RCC 7860 (cell line): ENCODE results near the gene DNAH1.

Source experiments
- DNase-seq: peaks from one replicate; pipeline ENCODE4 v3.0.0-alpha.2; 2015; ENCODE audit warnings: low spot score
- FAIRE-seq: peaks from 2 replicates; lab custom pipeline; 2012; peaks lifted over from hg19 to GRCh38; lab: Jason Lieb, UNC

The DNAH1 gene

DNA sequence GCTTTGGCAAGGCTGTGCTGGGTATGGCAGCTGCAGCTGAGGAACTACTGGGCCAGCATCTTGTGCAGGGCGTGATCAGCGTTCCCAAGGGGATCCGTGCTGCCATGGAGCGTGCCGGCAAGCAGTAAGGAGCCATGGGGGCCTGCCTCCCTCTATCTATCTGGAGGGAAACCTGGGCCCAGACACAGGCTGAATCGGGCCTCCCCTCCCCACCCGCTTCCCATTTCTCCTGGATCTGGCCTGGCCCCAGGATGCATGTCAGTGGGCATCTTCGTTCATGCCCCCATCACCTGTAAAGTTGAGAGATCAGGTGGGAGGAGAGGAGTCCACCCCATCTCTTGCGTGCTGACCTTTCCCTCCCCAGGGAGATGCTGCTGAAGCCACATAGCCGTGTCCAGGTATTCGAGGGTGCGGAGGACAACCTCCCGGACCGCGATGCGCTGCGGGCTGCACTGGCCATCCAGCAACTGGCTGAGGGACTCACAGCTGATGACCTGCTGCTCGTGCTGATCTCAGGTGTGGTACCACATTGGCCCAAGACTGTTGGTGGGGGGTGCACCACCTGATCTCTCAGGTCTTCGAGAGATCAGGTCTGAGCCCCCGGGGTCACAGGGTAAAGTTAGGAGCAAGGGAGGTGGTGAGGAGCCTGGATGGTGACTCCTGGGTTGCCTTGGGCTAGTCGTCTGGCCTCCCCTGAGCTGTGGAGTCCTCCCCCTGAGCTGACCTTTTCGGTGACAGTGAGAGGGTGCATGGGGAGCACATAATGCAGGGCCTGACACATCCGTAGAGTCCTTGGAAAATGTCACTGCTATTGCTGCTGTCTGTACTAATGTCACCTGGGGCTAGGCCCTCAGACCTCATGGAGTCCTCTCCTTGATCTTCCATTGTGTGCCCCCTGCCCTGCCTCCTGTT is 25.3 kb upstream of the DNAH1 start:
- FAIRE-seq (no peak), DNase-seq (no peak)

- DNase-seq, result no peak
These were observed 24.5 kb upstream of the DNAH1 start for GRCh38 chr3:52291508-52292181.

GRCh38 chr3:52292247-52293065 is 23.7 kb upstream of the DNAH1 start:
- DNase-seq (no peak), FAIRE-seq (no peak)

More at GRCh38 chr3:52291508-52292181, 24.5 kb upstream of the DNAH1 start:
- FAIRE-seq, result no peak

GRCh38 chr3:52293491-52294319 is 22.4 kb upstream of the DNAH1 start:
- DNase-seq, result no peak
- no peak for FAIRE-seq

- FAIRE-seq (no peak), DNase-seq (no peak)
These were observed 21.6 kb upstream of the DNAH1 start for GRCh38 chr3:52294320-52295150.

DNA sequence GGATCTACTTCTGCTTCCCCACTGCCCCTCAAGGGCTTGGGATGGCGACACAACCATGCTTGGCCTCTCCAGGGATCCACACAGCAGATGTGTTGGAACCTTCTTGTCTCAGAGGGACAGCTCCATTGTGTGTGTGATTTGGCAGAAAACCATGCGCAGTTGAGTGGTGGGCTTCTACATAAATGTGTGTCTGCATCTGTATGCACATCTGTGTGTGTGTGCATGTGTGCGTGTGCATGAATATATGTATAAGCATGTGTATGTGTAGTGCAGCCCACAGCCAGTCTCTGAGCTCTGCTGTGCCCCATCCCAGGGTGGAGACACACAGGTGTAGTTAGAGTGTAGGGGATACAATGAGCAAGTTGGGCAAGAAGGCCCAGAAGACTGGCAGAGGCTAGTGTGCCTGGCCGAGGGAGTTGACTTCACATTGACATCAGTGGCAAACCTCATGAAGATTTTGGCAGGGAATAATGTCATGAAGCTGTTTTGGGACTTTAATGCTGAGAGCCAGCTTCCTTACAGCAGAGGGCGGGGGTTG is 20.4 kb upstream of the DNAH1 start:
- no peak for DNase-seq
- no peak for FAIRE-seq

GRCh38 chr3:52297242-52298148 is 18.6 kb upstream of the DNAH1 start:
- no peak for FAIRE-seq

GRCh38 chr3:52298149-52299098 is 17.7 kb upstream of the DNAH1 start:
- DNase-seq, result no peak
- FAIRE-seq, result no peak

More at GRCh38 chr3:52297242-52298148, 18.6 kb upstream of the DNAH1 start:
- no peak for DNase-seq

- no peak for DNase-seq
- FAIRE-seq, result no peak
These were observed 16.8 kb upstream of the DNAH1 start for GRCh38 chr3:52299247-52299878.

- FAIRE-seq (no peak), DNase-seq (peak; percentile 26)
These were observed 16.1 kb upstream of the DNAH1 start for GRCh38 chr3:52299879-52300611.

DNA sequence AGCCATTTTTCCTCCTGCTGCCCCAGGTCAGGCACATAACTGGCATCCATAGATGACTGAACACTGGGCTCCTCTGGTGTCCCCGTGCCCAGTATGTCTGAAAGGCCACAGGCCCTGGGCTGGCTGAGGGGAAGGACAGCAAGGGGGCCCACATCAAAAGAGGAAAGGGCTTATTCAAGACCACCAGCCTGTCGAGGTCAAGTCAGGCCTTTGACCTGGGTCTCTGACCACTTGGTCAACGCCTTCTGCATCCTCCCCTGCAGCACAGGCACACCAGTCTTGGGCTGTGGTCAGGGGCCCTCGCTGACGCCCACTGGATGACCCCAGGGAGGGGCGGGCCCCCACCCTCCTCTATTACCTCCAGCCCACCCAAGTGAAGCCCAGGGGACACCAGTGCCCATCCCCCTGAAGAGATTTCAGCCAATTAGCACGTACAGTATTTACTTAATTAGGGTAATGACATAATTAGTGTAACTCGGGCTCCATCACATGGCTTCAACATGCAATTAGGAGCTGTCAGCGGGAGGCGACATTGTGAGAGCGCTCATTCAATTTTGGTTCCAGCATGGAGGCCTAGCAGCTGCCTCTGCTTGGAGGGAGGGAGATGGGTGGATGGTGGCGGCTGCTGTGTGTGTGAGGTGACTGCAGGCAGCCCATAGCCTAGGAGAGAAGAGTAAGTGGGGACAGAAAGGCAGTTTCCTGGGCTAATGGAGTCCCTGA is 13.5 kb upstream of the DNAH1 start:
- FAIRE-seq (no peak), DNase-seq (no peak)

DNA sequence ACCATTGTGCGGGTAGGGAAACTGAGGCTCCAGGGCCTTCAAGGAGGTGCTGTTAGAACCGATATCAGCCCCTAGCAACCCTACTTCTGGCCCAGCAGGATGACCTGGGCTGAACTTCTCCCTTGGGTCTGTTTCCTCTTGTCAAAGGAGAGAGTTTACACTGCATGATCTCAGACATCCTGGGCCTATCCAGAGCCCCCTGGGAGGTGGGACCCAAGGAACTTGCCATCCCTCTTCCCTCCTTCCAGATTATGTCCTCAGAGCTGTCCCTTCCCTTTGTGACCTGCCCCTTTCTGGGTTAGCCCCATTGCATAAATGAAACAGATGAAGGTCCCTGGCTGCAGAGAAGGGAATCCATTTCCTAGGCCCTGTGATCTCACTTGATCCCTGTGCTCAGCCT is 12.3 kb upstream of the DNAH1 start:
- FAIRE-seq, result no peak

GRCh38 chr3:52305926-52306325 is 10.2 kb upstream of the DNAH1 start:
- no peak for FAIRE-seq
- DNase-seq, result no peak

More for the DNA sequence above, 12.3 kb upstream of the DNAH1 start:
- DNase-seq, result no peak

- no peak for FAIRE-seq
These were observed 9.1 kb upstream of the DNAH1 start for GRCh38 chr3:52306978-52307377.

DNA sequence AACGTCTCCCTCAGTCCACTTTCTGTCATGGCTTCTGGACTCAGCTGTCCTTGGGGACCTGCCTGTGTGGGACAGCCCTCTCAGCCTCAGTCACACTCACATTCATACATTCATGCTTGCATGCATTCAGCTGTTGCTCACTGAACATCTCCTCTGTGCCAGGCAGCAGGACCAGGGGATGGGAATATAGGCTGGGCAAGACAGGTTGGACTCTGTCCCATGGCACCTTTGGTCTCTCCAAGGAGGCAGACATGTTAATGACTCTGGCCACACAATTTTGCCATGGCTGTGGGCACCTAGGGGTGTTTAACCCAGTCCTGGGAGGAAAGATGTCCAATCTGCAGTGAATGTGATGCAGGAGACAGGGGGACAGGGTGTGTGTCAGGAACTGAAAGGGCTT is 7.8 kb upstream of the DNAH1 start:
- DNase-seq (no peak), FAIRE-seq (no peak)

More at GRCh38 chr3:52306978-52307377, 9.1 kb upstream of the DNAH1 start:
- DNase-seq, result no peak
